ENCODE measurements around the gene INTS2.
"Not testable (repeated sequence)": the region's sequence is repeated elsewhere in the genome, so short reads cannot be mapped to it uniquely, and the experiment has no call there.

Gene INTS2

DNA sequence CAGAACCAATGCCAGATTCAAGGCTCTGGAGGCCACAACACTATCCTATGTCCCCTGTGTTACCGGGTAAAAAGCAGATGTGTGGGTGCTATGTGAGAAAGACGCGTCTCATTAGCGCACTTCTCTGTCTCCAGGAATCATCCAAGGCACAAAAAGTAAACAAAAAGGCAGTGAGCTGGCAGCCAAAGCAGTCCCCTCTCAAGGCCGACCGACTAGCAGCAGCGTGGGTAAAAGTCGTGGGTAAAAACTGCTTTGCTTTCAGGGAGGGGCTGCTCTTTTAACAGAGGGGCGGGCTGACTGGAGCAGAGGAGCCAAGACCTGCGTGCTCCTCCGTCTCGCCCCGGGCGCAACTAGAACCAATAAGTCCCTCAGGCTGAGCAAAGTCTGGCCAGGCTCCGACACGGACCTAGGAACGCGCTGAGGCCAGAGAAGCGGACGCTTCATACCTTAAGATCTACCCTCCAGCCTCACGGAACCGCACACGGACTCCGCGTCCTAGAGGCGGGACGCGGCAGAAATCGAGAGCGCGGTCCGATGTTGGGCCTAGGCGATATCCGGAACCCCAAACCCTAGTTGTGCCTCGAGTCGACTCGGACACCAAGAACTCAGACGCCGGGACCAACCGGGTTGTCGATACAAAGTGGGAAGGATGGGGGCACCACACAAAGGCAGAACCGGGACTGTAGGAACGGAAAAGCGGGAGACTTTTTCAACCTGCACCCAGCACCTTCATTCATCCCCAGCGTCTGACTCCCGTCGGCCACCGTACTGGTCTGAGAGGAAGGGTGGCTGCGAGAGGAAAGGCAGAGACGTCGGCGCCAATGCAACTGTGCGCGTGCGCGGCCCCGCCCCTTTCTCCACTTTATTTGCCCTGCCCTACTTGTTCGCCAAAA, at the start of gene INTS2:
Gene INTS2 (minus strand): TSS at position 775 of the 893 bp plus-strand sequence. CDS start 1,338 bp downstream, outside the sequence.
- DNase-seq = peak; percentile 95 to 96

GRCh38 chr17:61974115-61974514, 46.3 kb upstream of the INTS2 start:
- DNase-seq = no peak

DNA sequence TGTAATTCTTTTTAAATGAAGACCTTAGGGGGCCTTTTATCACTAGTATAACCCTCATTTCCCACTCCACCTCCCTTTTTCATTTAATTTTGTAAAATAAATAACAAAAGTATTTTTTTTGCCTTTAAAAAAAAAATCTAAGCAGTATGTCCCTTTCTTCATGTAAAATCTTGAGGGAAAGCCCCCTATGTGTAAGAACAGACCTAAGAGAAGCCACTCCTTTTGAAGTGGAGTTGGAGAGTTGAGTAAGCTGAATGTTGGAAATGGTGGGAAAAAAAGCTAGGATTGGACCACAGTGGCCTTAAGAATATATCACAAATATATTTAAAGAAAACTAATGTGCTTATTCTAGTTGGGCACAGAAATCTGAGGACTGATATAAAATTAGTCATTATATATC, 44.5 kb upstream of the INTS2 start:
- no peak for DNase-seq

GRCh38 chr17:61970030-61970429, 42.2 kb upstream of the INTS2 start:
- DNase-seq = no peak

DNA sequence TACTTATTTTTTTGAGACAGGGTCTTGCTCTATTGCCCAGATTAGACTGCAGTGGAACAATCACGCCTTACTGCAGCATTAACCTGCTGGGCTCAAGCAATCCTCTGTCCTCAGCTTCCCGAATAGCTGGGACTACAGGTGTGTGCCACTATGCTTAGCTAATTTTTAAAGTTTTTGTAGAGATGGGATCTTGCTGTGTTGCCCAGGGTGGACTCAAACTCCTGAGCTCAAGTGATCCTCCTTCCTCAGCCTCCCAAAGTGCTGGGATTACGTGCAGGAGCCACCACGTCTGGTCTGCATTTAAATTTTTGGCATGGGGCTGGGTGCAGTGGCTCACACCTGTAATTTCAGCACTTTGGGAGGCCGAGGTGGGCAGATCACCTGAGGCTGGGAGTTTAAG, 41.0 kb upstream of the INTS2 start:
- no peak for DNase-seq

GRCh38 chr17:61967729-61968128, 39.9 kb upstream of the INTS2 start:
- no peak for DNase-seq

- no peak for DNase-seq
Measured at GRCh38 chr17:61966191-61966590, 38.4 kb upstream of the INTS2 start.

DNA sequence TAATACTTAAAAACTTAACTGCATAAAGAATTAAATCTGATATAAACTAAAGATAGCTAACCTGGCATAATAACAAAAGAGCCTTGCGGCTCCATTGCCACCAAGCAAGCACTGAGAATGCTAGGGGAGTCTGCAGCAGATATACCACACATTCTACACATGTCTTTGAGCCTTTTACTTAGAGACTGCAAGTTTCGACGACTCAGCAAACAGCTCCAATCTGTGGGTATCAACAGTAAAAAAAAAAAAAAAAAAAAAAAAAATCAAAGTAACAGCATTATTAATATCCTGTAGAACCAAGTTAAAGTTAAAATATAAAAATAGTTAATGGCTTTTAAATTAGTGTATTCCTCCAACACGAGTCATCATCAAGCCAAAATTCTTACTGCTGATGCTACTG, 27.8 kb upstream of the INTS2 start:
- DNase-seq = no peak

DNA sequence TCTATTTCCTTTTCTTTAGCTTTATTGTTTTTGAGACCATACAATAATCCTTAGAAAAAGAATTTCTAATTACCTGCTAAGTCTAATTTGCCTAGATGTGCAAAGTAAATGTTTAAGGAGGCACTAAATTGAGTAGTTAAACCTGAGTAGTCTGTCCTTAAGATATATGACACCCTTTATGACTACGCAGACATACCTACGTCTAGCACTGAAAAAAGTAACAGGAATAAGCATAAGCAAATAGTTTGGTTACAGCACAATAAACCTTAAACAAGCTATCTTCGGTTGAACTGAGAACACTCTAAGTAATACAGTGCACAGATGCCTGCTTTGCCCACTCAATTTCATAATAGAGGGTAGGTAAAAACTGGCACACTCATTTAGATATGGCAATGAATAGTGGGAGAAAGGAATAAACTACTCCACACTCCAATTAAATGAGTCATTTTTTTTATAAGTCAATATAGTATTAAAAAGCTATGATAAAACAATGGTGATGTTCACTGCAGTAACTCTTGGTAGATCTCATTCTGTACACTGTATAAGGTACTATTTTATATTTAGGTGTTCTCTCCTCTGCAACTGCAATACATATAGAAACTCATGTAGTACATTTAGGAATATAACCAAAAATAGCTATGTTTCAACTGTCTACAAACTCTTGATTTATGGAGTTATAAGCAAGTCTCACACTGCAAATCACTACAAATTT, 19.7 kb upstream of the INTS2 start:
- DNase-seq = no peak

- no peak for DNase-seq
Measured at GRCh38 chr17:61946359-61946758, 18.6 kb upstream of the INTS2 start.

- DNase-seq = no peak
Measured at GRCh38 chr17:61943117-61943516, 15.3 kb upstream of the INTS2 start.

DNA sequence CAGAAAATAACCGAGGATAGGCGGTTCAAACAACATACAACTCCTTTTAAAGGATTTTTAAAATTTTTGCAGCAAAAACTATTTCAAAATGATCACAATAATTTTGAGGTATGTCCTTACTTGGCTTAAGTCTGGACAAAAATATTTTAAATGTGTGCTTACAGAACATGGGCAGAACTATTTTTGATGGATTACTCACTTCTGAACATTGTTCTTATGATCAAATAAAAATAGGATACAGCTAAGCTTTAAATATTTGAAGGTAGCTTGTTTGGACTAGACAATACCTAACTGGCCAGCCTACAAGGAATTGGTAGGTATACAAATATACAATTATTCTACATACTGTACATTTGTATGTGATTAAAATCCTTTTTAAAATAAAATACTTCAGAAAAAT, 14.3 kb upstream of the INTS2 start:
- DNase-seq = no peak

DNA sequence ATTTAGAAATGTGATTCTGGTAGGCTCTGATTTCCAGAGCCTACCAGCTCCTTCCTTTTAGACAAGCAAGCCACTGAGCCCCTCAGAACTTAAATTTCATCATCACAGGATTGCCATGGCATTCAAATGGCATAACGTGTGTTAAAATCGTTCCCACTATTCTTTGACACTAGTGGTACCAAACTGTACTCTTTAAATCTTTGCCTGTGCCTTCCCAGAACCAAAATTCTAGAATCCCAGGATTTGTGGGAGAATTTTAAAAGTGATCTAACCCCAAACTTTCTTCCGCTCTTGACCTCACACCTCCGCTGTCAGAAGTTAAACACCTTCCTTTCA, 287 bp upstream of the INTS2 start:
- DNase-seq = no peak

- DNase-seq = no peak
Measured at GRCh38 chr17:61926826-61927207, 965 bp downstream of the INTS2 start.

DNA sequence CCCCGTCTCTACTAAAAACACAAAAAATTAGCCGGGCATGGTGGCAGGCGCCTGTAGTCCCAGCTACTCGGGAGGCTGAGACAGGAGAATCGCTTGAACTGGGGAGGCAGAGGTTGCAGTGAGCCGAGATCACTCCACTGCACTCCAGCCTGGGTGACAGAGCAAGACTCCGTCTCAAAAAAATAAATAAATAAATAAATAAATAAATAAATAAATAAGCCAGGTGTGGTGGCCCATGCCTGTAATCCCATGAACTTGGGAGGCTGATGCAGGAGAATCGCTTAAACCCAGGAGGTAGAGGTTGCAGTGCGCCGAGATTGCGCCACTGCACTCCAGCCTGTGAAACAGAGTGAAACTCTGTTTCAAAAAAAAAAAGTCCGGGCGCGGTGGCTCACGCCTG, 12.6 kb downstream of the INTS2 start:
- DNase-seq = not testable (repeated sequence)

DNA sequence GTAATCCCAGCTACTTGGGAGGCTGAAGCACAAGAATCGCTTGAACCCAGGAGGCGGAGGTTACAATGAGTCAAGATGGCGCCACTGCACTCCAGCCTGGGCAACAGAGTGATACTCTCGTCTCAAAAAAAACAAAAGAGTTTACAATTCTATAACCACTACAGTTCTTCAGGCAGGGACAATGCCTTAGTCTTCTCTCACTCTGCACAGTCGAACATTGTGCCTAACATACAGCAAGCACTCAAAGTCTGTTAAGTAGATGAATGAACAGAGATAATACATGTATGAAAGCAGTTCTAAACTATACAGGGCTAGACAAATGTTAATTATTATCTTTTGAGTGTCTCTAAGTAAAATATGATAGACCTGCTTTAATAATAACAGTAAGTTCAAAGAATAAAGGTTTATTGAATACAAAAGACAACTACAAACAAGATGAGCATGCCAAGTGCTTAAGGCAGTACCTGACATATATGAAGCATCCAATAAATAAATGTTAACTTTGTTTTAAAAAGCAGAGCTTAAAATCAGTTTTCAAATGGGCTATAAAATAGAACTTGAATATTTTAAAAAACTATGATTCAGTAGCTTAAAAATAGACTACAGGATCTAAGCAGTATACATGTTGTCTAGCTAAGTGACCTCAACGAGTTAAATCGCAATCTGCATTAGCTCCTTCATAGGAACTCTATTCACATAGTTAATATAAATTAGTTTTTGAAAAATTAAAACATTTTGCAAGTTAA, 19.3 kb downstream of the INTS2 start:
- no peak for DNase-seq

GRCh38 chr17:61907361-61907760, 20.4 kb downstream of the INTS2 start:
- DNase-seq = no peak

- DNase-seq = no peak
Measured at GRCh38 chr17:61904094-61904710, 23.6 kb downstream of the INTS2 start.

GRCh38 chr17:61903251-61903650, 24.5 kb downstream of the INTS2 start:
- DNase-seq = no peak

GRCh38 chr17:61897548-61898180, 30.1 kb downstream of the INTS2 start:
- DNase-seq = no peak

- DNase-seq = no peak
Measured at GRCh38 chr17:61895391-61895790, 32.4 kb downstream of the INTS2 start.

DNA sequence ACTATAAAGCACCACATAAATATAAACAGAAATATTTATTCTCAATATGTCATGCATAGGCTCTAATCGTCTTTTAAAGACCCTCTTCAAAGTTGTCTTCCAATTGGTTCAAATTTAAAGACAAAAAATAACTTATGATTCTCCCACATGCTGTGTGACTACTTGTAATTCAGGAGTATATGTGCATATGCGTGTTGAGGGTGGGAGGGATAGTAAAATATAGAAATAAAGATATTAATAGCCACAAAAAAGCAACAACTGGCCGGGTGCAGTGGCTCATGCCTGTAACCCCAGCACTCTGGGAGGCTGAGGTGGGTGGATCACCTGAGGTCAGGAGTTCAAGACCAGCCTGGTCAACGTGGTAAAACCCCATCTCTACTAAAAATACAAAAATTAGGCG, 33.5 kb downstream of the INTS2 start:
- DNase-seq = not testable (repeated sequence)

DNA sequence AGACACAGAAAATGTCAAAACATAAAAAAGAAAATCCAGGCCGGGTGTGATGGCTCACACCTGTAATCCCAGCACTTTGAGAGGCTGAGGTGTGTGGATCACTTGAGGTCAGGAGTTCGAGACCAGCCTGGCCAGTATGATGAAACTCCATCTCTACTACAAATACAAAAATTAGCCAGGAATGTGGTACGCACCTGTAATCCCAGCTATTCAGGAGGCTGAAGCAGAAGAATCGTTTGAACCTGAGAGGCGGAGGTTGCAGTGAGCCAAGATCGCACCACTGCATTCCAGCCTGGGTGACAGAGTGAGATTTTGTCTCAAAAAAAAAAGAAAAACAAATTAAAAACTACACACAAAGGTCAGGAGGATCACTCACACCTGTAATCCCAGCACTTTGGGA, 40.0 kb downstream of the INTS2 start:
- DNase-seq = not testable (repeated sequence)

Measured in activated T-cell treated with anti-CD3 and anti-CD28 coated beads, Interleukin-2, amount 50 U/mL, for 48 hours (primary cell).